HG03469 (cell line): Measurements from ENCODE around the gene ABCB4.
"Not testable (repeated sequence)": the region's sequence is repeated elsewhere in the genome, so short reads cannot be mapped to it uniquely, and the experiment has no call there.

ENCODE experiments used
- ATAC-seq: cut with Tn5 transposase; IDR thresholded peaks from one replicate; pipeline ENCODE4 v1.9.1; 2021; ENCODE audit warnings: mild to moderate bottlenecking, moderate library complexity, moderate number of reproducible peaks; ENCODE audit not compliant: unreplicated experiment

The ABCB4 gene

GRCh38 chr7:87479951-87480350 is 4.5 kb upstream of the ABCB4 start:
- ATAC-seq = no peak

DNA sequence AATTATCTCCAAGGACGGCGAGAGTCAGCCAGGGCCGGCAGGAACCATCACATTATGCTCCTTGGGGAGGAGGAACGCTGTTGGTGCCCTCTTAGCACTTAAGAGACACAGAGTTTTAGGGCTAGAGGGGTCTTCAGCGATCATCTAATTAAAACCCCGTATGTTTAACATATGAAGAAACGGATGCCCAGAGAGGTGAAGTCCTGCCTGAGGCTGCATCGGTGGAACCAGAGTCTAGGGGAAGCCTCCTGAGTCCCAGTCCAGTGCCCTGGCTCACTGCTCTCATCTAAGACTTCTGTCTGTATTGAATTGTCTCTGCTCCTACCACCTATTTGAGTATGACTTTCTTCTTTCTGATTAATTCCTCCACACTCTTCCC is 688 bp upstream of the ABCB4 start:
- no peak for ATAC-seq

DNA sequence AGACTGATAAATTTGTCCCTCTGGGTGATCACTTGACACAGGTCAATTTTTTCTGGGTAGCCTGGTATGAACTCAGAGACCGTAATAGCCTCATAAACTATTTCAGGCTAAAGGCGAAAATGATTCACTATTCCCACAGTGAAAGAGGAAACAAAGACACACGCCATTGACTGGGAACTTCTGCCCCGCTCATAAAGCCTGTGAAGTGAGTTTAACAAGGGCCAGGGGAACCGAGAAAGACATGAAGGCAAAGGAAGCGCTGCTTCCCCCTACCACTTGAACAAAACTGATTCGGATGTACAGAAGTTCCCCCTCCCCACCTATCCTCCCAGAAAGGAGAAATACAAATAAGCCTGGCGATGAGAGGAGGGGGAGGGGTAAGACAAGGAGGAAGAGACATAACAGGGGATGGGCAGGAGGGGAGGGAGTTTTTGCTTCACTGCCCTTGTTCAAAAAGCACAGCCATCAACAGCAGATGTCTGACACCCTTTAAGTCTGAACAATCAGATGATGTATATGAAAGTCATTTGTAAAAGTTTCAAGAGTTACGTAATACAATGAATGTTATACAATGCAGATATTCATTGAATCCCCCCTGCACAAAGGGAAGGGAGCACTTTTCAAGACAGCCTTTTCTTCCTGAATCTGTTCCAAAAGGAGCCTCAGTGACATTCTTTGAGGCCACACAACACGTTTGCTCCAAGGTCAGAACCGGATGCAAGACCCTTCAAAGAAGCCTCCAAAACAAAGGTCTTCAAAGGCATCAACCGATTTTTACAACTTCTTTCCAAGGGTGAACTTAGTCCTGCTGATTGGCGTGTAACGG is 734 bp downstream of the ABCB4 start:
- peak; percentile 71 for ATAC-seq

- ATAC-seq = peak; percentile 6
Measured at GRCh38 chr7:87473986-87474385, 1.5 kb downstream of the ABCB4 start.

- ATAC-seq = no peak
Measured at GRCh38 chr7:87473192-87473591, 2.3 kb downstream of the ABCB4 start.

DNA sequence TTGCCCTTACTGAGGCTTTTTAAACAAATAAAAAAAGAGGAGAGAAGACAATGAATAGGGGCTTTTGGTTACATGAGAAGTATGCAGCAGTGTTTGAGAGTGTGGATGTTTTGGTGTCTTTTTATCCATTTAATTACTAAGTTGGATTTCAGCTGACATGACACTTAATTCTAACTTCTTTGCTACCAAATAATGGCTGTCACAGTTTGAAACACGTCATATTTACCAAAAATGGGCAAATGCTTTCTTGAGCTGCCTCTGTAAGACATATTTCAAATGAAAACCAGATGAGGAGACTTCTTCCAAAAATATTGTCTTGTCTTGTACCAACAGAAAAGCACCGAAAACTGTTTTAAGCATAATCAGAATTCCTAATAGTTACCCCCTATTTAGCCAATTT is 4.0 kb downstream of the ABCB4 start:
- no peak for ATAC-seq

DNA sequence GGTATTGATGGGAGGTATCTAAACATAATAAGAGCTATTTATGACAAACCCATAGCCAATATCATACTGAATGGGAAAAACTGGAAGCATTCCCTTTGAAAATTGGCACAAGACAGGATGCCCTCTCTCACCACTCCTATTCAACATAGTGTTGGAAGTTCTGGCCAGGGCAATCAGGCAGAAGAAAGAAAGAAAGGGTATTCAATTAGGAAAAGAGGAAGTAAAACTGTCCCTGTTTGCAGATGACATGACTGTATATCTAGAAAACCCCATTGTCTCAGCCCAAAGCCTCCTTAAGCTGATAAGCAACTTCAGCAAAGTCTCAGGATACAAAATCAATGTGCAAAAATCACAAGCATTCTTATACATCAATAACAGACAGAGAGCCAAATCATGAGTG is 6.3 kb downstream of the ABCB4 start:
- ATAC-seq = not testable (repeated sequence)

- ATAC-seq = not testable (repeated sequence)
Measured at GRCh38 chr7:87465534-87465880, 10.0 kb downstream of the ABCB4 start.

GRCh38 chr7:87464830-87465533 is 10.5 kb downstream of the ABCB4 start:
- ATAC-seq = not testable (repeated sequence)

- no peak for ATAC-seq
Measured at GRCh38 chr7:87463982-87464381, 11.5 kb downstream of the ABCB4 start.

- ATAC-seq = not testable (repeated sequence)
Measured at GRCh38 chr7:87460444-87460843, 15.0 kb downstream of the ABCB4 start.

DNA sequence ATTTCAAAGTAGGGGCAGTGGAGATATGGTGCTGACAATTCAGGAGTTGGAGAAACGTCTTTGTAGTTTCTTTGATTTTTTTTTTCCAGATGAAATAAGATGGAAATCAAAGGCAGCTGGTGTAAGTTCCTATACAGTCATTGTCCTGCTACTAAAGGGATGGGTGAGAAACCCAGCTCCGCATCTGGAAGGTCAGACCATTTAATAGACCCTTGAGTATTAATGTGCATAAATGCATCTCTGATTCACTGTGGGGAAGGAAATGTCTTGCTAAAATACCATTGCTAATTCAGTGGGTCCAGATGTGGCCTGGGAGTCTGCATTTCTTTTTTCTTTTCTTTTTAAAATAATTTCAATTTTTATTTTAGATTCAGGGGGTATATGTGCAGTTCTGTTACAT is 15.5 kb downstream of the ABCB4 start:
- no peak for ATAC-seq

- no peak for ATAC-seq
Measured at GRCh38 chr7:87458148-87458547, 17.3 kb downstream of the ABCB4 start.

- ATAC-seq = no peak
Measured at GRCh38 chr7:87456247-87456646, 19.2 kb downstream of the ABCB4 start.

DNA sequence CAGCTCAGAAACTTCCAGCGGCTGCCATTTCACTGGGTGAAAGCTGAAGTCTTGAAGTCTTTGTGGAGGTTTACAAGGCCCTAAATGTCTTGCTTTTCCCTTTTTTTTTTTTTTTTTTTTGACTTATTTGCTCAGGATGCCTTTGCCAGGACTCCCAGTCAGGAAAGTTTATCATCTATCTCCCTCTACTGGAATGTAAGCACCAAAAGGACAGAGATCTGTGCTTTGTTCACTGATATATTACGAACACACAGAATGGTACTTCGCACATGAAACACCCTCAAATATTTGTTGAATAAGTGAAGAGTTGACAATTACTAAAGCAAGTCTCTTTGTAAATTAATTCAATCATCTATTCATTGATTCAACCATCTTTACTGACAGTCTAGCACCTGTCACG is 23.2 kb downstream of the ABCB4 start:
- ATAC-seq = no peak

DNA sequence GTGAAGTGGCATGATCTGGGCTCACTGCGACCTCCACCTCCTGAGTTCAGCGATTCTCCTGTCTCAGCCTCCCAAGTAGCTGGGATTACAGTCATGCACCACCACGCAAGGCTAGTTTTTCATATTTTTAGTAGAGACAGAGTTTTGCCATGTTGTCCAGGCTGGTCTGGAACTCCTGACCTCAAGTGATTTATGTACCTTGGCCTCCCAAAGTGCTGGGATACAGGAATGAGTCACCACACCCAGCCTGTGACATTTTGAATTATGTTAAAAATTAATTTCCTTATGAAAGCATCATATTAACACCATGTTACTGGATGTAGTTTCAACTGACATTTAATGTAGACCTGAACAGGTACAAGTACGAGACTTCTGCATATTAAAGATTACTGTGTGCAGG is 24.3 kb downstream of the ABCB4 start:
- no peak for ATAC-seq

DNA sequence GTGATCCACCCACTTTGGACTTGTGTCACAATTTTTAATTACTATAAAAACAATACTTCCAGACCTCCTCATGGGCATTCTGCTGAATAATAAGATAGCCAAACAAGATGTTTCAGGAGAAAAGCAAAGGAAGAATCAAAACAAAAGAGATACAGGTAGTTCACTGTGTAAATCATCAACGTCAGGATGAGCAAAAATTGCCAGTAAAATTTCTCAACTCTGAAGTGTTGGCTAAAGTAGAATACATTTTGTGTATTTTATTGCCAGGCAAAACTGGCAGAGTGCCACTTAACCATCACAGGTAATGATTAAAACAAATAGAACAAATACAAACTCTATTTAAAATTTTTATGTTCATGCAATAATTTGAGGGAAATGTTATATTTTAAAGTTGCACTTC is 24.8 kb downstream of the ABCB4 start:
- no peak for ATAC-seq

- no peak for ATAC-seq
Measured at GRCh38 chr7:87448388-87448787, 27.1 kb downstream of the ABCB4 start.

- ATAC-seq = no peak
Measured at GRCh38 chr7:87447116-87447635, 28.3 kb downstream of the ABCB4 start.

DNA sequence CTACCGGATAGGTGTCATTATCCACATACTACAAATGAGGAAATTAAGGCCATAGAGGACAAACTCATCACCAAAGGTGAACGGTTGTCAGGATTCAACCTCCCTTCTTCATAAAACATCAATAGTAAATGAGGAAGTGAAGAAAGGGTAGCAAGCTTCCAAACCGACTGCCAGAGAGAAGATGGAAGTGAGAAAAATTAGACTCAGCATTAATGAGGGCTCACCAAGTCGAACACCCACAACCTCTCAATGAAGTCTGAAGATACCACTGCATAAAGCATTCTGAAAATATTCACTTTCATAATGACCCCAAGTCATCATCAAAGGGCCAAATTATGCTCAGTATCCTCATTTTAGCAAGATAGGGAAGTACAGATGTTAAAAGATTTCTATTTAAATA is 29.6 kb downstream of the ABCB4 start:
- peak; percentile 95 for ATAC-seq

DNA sequence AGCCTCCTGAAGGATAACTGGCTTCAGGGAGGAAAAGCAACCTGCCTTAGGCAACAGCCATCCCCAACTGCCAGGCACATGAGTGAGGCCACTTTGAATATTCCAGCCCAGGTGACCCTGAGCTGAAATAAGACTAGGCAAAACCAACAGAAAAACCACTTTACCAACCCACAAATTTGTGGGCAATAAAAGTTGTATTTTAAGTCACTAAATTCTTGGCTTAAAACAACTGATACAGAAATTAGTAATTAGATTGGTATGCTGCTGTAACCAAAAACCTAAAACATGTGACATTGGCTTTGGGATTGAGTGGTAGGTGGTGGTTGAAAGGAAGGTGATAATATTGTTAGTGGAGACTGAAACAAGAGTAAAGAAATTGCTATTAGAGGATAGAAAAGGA is 39.9 kb downstream of the ABCB4 start:
- ATAC-seq = no peak

DNA sequence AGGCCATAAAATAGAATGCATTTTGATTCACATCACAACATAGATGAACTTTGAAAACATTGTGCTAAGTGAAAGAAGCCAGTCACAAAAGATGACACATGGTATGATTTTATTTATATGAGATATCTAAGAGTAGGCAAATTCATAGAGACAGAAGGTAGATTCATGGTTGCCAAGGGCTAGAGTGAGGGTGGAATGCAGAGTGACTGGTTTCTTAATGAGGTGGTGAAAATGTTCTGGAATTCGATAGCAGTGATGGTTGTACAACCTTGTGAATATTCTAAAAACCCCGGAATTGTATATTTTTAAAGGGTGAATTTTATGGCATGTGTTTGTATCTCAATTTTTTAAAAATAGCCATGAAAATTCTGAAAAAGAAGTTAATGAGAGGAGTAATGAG is 42.9 kb downstream of the ABCB4 start:
- no peak for ATAC-seq
